Thoracic aorta (tissue), 2 donors: Measurements from ENCODE around the gene ARSH. TPM values are rescaled to one million over a fixed set of nuclear protein-coding genes. Genes with fewer than 3 reads are reported as not detected.
"Not testable (repeated sequence)": the region's sequence is repeated elsewhere in the genome, so short reads cannot be mapped to it uniquely, and the experiment has no call there.

Experiments
- ATAC-seq: fragments of 150-250 bp; one replicate; pipeline ENCODE4 v1.8.0; 2017; ENCODE audit warnings: low read depth; ENCODE audit not compliant: insufficient number of reproducible peaks, low FRiP score
- DNase-seq: peaks from one replicate; pipeline ENCODE4 v3.0.0-alpha.2; 2020; ENCODE audit warnings: low spot score
- H3K27ac ChIP-seq, 2 donors: fragments of 200-600 bp; sonication (generic); 1 replicate in 1 of 2; 2 replicates in 1 of 2; pipeline ENCODE4 v1.5.1; 2016; ENCODE audit warnings: mild to moderate bottlenecking in 2 of 2, moderate library complexity in 2 of 2
- H3K27me3 ChIP-seq: fragments of 200-600 bp; sonication (generic); replicated peaks from 2 replicates; pipeline ENCODE4 v1.6.0; 2016; ENCODE audit warnings: mild to moderate bottlenecking; ENCODE audit not compliant: insufficient read depth
- H3K36me3 ChIP-seq: fragments of 200-600 bp; sonication (generic); one replicate; pipeline ENCODE4 v1.5.1; 2016
- H3K4me1 ChIP-seq, 2 donors: fragments of 200-600 bp; sonication (generic); 1 replicate in 1 of 2; 2 replicates in 1 of 2; pipeline versions ENCODE4 v1.5.1 to v1.6.0; 2016; ENCODE audit warnings: low read depth in 2 of 2, mild to moderate bottlenecking in 1 of 2; ENCODE audit not compliant: control insufficient read depth in 1 of 2
- H3K4me3 ChIP-seq: fragments of 200-600 bp; sonication (generic); 2 replicates; pipeline ENCODE4 v1.5.1; 2016; ENCODE audit warnings: mild to moderate bottlenecking
- H3K9me3 ChIP-seq: fragments of 200-600 bp; sonication (generic); 2 replicates; pipeline ENCODE4 v1.5.1; 2016
- total RNA-seq, 2 donors: library from RNA; depleted of rRNA; stranded (reverse); fragments of >200 nt; gene quantifications; one replicate each; pipeline versions ENCODE4 v1.1.0 to v1.2.3, GENCODE V29; 2016
- TF ChIP-seq, protein P1 (sequence below): fragments of 200-600 bp; sonication (generic); IDR thresholded peaks from one replicate; pipeline ENCODE4 v1.5.1; 2019; ENCODE audit warnings: antibody characterized with exemption

The ARSH gene
- total RNA-seq, 2 donors from 2014 or later, result not detected

DNA sequence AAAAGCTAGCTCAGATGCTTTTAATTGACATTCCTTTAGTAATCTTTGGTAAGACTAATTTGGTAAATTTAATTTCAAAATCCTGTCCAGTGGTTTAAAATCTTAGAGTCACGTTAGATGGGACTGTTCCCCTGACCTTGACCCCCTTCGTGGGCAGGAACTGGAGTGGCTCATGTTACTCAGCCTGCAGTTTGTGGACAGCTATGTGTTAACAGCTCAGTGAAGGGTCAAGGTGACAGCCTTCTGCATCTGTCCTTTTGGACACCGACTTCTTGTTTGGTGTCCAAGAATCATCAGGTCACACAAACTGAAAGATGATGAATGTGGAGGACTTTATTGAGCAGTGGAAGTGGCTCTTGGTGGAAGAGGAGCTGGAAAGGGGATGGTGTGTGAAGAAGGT, 37.9 kb downstream of the ARSH start:
- TF ChIP-seq, protein P1, sequence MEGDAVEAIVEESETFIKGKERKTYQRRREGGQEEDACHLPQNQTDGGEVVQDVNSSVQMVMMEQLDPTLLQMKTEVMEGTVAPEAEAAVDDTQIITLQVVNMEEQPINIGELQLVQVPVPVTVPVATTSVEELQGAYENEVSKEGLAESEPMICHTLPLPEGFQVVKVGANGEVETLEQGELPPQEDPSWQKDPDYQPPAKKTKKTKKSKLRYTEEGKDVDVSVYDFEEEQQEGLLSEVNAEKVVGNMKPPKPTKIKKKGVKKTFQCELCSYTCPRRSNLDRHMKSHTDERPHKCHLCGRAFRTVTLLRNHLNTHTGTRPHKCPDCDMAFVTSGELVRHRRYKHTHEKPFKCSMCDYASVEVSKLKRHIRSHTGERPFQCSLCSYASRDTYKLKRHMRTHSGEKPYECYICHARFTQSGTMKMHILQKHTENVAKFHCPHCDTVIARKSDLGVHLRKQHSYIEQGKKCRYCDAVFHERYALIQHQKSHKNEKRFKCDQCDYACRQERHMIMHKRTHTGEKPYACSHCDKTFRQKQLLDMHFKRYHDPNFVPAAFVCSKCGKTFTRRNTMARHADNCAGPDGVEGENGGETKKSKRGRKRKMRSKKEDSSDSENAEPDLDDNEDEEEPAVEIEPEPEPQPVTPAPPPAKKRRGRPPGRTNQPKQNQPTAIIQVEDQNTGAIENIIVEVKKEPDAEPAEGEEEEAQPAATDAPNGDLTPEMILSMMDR, result no peak
- no peak overlapping the region for H3K4me3 ChIP-seq
- ATAC-seq, result no peak

DNA sequence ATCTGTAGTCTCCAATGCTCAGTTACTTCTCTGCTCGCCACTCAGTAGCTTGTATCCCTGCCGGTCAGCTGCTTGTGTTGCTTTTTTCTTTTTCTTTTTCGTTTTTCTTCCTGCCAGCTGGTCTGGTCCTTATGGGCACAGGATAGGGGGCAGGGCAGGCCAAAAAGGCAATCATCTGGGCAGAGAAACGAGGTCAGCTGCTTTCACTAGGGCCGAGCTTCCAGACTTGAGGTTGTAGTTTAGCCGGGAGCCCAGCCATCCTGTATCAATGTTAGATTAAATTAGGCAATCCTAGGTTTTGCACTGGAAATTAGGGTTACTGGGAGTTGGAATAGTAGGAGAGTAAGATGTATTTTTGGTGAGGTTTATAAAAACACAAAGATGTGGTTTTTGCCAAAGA, 38.3 kb downstream of the ARSH start:
- no peak for ATAC-seq
- TF ChIP-seq, protein P1, result no peak
- Histone ChIP-seq H3K4me1 (no peaks in the 10 kb centered on the region), H3K4me3 (no peak overlapping the region), H3K27me3 (no peaks in the 10 kb centered on the region), H3K36me3 (no peaks in the 10 kb centered on the region), H3K9me3 (no peaks in the 10 kb centered on the region), H3K27ac (no peak overlapping the region)
- no peak for DNase-seq

More for the DNA sequence above, 37.9 kb downstream of the ARSH start:
- Histone ChIP-seq H3K27ac (no peak overlapping the region), H3K36me3 (no peaks in the 10 kb centered on the region), H3K4me1 (no peaks in the 10 kb centered on the region), H3K27me3 (no peaks in the 10 kb centered on the region), H3K9me3 (no peaks in the 10 kb centered on the region)
- DNase-seq, result no peak

- no peaks in the 10 kb centered on the region for H3K27me3 ChIP-seq
- no peak for ATAC-seq
- TF ChIP-seq, protein P1, result no peak
Observed at GRCh38 chrX:3046253-3047240, 40.2 kb downstream of the ARSH start.

GRCh38 chrX:3050523-3051175, 44.3 kb downstream of the ARSH start:
- H3K9me3 ChIP-seq, DNase-seq, H3K27me3 ChIP-seq, H3K4me1 ChIP-seq, ATAC-seq, H3K27ac ChIP-seq, H3K36me3 ChIP-seq, H3K4me3 ChIP-seq: not testable (repeated sequence)

More at GRCh38 chrX:3046253-3047240, 40.2 kb downstream of the ARSH start:
- no peaks in the 10 kb centered on the region for H3K36me3 ChIP-seq
- no peaks in the 10 kb centered on the region for H3K4me1 ChIP-seq
- H3K27ac ChIP-seq, result no peak overlapping the region
- no peaks in the 10 kb centered on the region for H3K9me3 ChIP-seq
- H3K4me3 ChIP-seq, result no peak overlapping the region
- no peak for DNase-seq

DNA sequence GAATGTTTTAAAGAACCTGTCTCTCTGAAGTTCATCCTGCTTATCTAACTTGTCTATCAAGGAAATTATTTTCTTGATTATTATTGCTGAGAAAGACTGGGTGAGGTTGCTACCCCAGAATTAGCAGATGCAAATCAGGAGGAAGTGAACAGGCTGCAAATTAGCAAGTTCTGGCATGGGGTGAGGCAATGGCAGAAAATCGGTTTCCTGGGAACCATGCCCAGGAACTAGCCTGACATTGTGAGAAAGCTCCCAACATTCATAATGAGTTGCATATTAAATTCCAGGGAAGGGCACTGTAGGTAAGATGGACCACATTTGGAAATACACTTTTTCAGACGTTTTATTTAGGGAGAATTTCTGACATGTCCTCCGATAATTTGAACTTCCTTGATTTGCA, 46.5 kb downstream of the ARSH start:
- ATAC-seq (no peak), DNase-seq (no peak)
- no peaks in the 10 kb centered on the region for H3K9me3 ChIP-seq
- TF ChIP-seq, protein P1, result no peak
- H3K36me3 ChIP-seq, result no peaks in the 10 kb centered on the region
- H3K4me3 ChIP-seq, result no peak overlapping the region
- no peaks in the 10 kb centered on the region for H3K4me1 ChIP-seq
- H3K27ac ChIP-seq, result no peak overlapping the region
- no peaks in the 10 kb centered on the region for H3K27me3 ChIP-seq
